ENCODE results near the gene GLT8D1. TPM values are rescaled to one million over a fixed set of nuclear protein-coding genes. Genes with fewer than 3 reads are reported as not detected.

GLT8D1 gene
- total and polyA plus RNA-seq, 9 of the 15 experiments (the other 6 are each of a cell fraction or from before 2014, with no cell fraction given): 14.1 to 65.9 (median 33.7) TPM

GRCh38 chr3:52685285-52685708 lies 20.3 kb downstream of the GLT8D1 start (continued):
- TF ChIP-seq, protein P1, sequence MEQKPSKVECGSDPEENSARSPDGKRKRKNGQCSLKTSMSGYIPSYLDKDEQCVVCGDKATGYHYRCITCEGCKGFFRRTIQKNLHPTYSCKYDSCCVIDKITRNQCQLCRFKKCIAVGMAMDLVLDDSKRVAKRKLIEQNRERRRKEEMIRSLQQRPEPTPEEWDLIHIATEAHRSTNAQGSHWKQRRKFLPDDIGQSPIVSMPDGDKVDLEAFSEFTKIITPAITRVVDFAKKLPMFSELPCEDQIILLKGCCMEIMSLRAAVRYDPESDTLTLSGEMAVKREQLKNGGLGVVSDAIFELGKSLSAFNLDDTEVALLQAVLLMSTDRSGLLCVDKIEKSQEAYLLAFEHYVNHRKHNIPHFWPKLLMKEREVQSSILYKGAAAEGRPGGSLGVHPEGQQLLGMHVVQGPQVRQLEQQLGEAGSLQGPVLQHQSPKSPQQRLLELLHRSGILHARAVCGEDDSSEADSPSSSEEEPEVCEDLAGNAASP (IDR thresholded peaks at IDR 0.05): no peak
- no peak for TF ChIP-seq CBFA2T2 (conservative IDR thresholded peaks at IDR 0.05)
- TF ChIP-seq POLR2H (tag; IDR thresholded peaks at IDR 0.05; ENCODE audit: low read depth): peak; percentile 58
- no peak for TF ChIP-seq SP2 (IDR thresholded peaks at IDR 0.05; ENCODE audit: extremely low read depth, low read depth, low read length, poor library complexity, severe bottlenecking)
- TF ChIP-seq ZNF830 (CRISPR knock-in tag; IDR thresholded peaks at IDR 0.05): no peak
- TF ChIP-seq MEIS2 (IDR thresholded peaks at IDR 0.05; ENCODE audit: partially characterized antibody): no peak
- TF ChIP-seq, protein P2, sequence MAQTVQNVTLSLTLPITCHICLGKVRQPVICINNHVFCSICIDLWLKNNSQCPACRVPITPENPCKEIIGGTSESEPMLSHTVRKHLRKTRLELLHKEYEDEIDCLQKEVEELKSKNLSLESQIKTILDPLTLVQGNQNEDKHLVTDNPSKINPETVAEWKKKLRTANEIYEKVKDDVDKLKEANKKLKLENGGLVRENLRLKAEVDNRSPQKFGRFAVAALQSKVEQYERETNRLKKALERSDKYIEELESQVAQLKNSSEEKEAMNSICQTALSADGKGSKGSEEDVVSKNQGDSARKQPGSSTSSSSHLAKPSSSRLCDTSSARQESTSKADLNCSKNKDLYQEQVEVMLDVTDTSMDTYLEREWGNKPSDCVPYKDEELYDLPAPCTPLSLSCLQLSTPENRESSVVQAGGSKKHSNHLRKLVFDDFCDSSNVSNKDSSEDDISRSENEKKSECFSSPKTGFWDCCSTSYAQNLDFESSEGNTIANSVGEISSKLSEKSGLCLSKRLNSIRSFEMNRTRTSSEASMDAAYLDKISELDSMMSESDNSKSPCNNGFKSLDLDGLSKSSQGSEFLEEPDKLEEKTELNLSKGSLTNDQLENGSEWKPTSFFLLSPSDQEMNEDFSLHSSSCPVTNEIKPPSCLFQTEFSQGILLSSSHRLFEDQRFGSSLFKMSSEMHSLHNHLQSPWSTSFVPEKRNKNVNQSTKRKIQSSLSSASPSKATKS (CRISPR knock-in tag; IDR thresholded peaks at IDR 0.05): no peak
- no peak for TF ChIP-seq ZNF274 (IDR thresholded peaks at IDR 0.05; ENCODE audit: borderline replicate concordance, low read depth, low read length)
- no peak for TF ChIP-seq ZNF699 (CRISPR knock-in tag; IDR thresholded peaks at IDR 0.05; ENCODE audit: insufficient replicate concordance)
- no peak for TF ChIP-seq ZNF146 (CRISPR knock-in tag; IDR thresholded peaks at IDR 0.05; ENCODE audit: unreplicated experiment)
- no peak for TF ChIP-seq ZNF511 (CRISPR knock-in tag; IDR thresholded peaks at IDR 0.05)
- TF ChIP-seq NONO (IDR thresholded peaks at IDR 0.05; ENCODE audit: low read depth in 2 of 2, low read length in 1 of 2): no peak
- no peak for TF ChIP-seq RAD21 (CRISPR knock-in tag; conservative IDR thresholded peaks at IDR 0.05 in 1 of 2, IDR thresholded peaks at IDR 0.05 in 1 of 2)
- no peak for TF ChIP-seq MTA1 (IDR thresholded peaks at IDR 0.05; ENCODE audit: borderline replicate concordance)
- TF ChIP-seq GABPB2 (CRISPR knock-in tag; conservative IDR thresholded peaks at IDR 0.05): no peak
- TF ChIP-seq NR1H2 (CRISPR knock-in tag; IDR thresholded peaks at IDR 0.05): no peak
- TF ChIP-seq, protein P3, sequence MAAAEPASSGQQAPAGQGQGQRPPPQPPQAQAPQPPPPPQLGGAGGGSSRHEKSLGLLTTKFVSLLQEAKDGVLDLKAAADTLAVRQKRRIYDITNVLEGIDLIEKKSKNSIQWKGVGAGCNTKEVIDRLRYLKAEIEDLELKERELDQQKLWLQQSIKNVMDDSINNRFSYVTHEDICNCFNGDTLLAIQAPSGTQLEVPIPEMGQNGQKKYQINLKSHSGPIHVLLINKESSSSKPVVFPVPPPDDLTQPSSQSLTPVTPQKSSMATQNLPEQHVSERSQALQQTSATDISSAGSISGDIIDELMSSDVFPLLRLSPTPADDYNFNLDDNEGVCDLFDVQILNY (CRISPR knock-in tag; IDR thresholded peaks at IDR 0.05): no peak
- TF ChIP-seq TAF1 (IDR thresholded peaks at IDR 0.05; ENCODE audit: control insufficient read depth, extremely low read depth, insufficient read depth, low read length, severe bottlenecking): peak; percentile 34
- no peak for TF ChIP-seq RB1 (IDR thresholded peaks at IDR 0.05; ENCODE audit: low read depth)
- 0 out of 2 replicates have a peak, but pooled peaks have one; percentile 39 for TF ChIP-seq ZNF740 (CRISPR knock-in tag; IDR thresholded peaks at IDR 0.05)
- no peak for TF ChIP-seq ZNF740 (tag; IDR thresholded peaks at IDR 0.05)
